ENCODE results near the gene SLC39A10.
"Not testable (repeated sequence)": the region's sequence is repeated elsewhere in the genome, so short reads cannot be mapped to it uniquely, and the experiment has no call there.

SLC39A10 gene

DNA sequence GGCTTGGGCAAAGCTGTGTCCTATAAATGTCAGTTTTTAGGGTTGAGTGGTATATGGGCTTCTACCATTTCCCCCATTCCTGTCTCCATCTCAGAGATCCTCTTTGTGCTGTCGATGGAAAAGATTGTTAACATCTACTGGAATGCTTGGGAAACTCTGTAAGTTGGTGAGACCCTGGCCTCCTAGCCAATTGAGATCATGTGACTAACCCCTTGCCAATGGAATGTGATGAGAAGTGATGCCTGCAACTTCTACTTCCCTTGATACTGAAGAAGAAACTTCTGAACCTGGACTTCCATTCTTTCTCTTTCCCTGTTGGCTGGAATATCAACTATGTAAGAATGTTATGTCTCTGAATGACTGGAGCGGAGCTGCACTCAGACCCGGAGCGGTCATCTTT is 14.5 kb downstream of the SLC39A10 start:
- DNase-seq (ENCODE audit: low spot score), result no peak

DNA sequence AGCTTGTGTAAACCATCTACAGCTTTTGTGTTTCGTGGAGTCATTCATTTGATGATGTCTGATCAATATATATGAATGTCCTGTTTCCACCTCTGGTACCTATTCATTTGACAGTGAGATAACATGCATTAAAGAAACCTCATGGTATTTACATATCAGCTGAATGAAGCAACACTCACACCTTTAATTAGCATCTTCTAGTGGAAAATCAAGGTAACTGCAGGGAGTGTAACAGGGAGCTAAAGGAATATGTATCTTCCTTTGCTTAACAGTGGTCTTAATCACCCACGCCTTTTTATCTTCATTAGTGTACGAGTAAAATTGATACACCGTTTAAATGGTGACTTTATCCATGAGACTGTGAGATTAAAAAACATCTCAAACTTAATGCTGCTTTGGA is 15.6 kb downstream of the SLC39A10 start:
- no peak for DNase-seq (ENCODE audit: low spot score)

DNA sequence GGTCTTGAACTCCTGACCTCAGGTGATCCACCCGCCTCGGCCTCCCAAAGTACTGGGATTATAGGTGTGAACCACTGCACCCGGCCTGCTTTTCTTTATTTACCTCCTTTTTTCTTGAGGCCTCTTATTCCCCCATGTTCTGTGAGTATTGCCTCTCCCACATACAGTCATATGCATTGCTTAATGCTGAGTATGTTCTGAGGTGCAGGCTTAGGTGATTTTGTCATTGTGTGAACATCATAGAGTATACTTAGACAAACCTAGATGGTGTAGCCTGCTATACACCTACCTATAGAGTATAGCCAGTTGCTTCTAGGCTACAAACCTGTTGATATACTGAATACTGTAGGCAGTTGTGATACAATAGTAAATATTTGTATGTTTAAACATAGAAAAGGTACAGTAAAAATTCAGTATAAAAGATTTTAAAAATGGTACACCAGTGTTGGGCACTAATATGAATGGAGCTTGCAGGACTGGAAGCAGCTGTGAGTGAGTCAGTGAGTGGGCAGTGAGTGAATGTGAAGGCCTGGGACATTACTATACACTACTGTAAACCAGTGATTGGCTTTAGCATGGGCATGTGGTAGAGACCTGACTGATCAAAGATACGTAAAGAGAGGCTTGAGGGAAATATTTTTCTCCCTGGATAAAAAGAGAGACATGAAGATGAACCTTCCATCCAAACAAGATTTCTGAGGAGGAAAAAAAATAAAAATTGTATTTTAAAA is 17.6 kb downstream of the SLC39A10 start:
- no peak for DNase-seq (ENCODE audit: low spot score)

DNA sequence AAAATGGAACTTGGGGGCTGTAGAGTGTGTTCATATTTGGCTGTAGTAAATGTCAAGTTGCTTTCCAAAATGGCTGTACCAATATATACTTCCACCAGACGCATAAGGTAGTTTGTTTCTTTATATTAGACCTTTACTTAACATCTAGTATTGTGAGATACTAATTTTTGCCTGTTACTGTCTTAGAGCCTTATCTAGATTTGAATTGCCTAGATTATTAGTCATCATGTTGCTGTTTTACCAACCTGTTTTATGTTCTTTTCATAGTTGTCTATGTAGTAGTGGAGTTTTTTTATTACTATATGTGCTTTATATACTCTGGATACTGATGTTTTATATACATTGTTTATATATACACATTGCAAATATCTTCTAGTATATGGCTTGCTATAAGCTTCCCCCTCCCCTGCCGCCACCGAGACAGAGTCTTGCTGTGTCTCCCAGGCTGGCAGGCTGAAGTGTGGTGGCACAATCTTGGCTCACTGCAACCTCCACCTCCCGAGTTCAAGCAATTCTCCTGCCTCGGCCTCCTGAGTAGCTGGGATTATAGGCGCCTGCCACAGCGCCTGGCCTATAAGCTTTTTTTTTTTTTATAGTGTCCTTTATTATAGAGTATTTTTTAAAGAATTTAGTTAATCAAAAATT is 18.9 kb downstream of the SLC39A10 start:
- DNase-seq (ENCODE audit: low spot score), result no peak

DNA sequence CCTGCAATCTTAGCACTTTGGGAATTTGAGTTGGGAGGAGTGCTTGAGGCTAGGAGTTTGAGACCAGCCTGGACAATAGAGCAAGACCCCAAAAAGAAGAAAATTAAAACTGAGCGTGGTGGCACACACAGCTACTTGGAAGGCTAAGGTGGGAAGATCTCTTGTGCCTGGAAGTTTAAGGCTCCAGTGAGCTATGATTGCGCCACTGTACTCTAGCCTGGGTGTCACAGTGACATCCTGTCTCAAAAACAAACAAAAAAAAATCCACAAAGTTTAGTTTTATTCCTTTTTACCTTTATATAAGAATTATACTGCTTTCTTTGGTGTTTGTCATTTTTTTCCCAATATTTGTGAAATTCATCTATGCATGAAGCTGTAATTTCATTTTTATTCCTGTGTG is 20.3 kb downstream of the SLC39A10 start:
- DNase-seq (ENCODE audit: low spot score), result no peak

DNA sequence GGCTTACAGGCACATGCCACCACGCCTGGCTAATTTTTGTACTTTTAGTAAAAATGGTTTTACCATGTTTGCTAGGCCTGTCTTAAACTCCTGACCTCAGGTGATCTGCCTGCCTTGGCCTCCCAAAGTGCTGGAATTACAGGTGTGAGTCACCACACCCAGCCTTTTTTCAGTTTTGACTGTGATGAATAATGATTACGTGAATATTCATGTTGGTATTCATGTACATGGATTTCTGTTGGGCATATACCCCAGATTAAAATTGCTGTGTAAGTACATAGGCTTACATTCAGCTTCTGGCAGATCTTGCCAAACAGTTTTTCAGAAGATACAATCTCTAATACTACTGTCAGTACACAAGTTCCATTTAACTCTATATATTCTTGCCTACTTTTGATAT is 20.9 kb downstream of the SLC39A10 start:
- DNase-seq (ENCODE audit: low spot score), result no peak

DNA sequence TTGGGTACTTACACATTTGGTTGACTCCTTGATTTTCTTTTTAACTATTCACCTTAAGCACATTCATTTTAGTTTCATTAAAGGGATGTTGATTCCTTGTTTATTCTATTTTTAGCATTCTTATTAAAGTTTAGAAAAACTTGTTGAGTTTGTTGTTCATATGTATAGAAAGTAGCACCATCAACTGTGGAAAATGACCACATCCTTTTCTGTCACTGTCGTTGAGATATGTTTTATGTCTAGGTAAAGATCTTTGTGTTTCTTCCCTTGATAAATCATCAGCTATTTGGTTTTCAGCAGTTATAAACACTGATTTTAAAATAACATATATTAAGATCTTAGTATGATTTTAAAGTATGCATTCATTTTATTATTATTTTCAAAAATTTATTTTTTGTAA is 25.1 kb downstream of the SLC39A10 start:
- no peak for DNase-seq (ENCODE audit: low spot score)

DNA sequence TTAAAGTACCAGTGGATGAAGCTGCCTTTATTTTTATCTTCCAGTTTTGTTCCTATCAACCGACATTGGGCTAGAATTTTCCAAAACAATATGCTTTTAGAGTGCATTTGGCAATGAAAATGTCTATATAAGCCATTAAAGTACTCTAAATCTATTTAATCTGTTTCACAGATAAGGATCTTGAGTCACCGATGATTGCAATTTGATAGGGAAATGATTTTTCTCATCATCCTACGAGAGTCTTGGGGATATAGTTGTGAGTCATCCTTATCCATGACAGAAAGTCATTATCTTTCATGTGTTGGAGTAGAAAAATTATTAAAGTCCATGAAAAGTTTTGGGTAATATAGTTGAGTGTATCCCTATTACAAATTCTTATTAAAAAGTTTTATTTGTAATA is 26.1 kb downstream of the SLC39A10 start:
- no peak for DNase-seq (ENCODE audit: low spot score)

DNA sequence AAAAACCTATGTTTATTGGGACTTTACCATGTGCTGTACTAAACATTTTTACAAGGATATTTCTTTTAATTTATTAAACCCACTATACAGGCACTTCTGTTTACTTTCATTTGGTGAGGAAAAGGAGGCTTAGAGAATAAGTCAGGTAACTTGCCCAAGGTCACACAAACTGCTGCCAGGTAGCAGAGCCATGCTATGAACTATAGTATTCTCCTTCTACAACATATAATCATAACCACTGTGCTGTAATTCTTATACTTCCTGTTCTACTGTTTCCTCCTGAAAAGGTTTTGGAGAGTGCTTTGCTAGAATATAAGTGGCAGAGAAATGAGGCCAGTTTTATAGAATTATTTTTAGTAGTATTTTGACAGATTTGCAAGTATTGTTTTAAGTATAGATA is 29.5 kb downstream of the SLC39A10 start:
- no peak for DNase-seq (ENCODE audit: low spot score)

DNA sequence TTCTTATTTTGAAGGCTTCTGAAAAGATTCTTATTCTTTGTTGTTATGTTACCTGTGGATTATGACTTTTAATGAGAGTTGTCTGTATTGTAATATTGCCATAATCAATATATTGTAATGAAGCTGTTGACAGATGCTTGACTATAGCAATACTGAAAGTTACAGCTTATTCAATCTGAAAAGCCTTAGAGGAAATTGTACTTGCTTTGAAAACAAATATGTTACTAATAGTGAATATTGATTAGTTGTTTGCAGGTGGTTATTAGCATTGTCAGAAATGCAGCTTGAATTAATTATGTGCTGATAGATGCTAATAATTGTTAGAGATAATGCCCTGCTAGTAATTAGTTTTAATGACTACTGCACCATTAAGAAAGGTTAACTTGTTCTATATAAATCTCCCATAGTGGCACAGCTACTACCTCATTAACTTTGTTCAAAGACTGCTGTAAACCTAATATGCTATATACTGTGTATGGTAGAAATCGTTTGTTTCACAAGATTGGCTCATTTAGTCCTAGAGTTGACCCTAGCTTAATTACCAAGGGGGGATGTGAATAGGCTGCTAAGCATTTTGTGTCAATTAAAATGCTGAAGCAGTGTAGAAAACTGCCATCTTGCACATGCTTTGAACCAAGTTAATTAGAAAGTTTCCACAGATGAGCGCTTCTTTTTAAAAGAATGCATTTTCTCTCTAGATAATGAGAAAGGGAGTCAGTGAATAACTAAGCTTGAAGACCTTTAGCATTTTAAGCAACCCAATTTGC is 30.5 kb downstream of the SLC39A10 start:
- DNase-seq (ENCODE audit: low spot score), result no peak

DNA sequence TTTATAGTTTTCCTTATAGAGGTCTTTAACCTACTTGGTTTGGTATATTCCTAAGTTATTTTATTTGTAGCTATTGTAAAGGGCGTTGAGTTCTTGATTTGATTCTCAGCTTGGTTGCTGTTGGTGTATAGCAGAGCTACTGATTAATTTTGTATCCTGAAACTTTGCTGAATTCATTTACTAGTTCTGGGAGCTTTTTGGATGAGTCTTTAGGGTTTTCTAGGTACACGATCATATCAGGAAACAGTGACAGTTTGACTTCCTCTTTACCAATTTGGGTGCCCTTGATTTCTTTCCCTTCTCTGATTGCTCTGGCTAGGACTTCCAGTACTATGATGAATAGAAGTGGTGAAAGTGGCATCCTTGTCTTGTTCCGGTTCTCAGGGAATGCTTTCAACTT is 35.5 kb downstream of the SLC39A10 start:
- not testable (repeated sequence) for DNase-seq (ENCODE audit: low spot score)

DNA sequence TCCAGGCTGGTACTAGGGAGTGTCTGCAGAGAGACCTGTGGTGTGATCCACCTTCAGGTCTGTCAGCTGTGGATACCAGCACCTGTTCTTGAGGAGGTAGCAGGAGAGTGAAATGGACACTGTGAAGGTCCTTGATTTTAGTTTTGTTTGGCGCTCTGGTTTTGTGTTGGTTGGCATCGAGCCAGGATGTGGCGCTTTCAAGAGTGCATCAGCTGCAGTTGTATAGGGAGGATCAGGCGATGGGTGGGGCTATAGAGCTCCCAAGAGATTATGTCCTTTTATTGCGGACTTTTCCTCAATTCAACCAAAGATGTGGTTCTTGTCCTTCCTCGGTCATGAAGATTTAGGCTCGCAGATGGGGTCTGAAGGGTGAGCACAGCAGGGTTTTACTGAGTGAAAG is 37.5 kb downstream of the SLC39A10 start:
- DNase-seq (ENCODE audit: low spot score), result no peak

DNA sequence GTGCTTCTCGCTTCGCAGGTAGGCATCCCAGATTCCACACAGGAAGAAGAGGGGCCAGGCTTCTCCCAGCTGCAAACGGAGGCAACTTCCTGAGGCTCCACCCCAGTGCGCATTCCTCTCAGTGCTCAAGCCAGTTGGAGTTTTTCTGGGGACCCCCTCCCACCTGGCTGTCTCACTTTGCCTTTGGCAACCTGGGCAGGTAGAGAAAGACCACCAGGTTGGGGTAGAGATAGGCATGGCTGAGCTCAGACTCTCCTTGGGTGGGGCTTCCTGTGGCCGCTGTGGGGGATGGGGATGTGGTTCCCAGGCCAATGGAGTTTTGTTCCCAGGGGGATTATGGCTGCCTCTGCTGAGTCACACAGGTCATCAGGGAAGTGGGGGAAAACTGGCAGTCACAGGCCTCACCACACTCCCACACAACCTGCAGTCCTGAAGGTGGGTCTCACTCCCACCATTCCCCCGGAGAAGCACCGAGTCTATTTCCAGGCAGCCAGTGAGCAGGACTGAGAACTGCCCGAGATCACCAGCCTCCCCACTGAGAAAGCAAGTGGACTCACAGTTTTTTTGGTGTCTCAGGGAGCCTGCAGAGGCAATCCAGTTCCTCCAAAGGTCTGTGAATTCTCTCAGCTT is 38.1 kb downstream of the SLC39A10 start:
- no peak for DNase-seq (ENCODE audit: low spot score)

DNA sequence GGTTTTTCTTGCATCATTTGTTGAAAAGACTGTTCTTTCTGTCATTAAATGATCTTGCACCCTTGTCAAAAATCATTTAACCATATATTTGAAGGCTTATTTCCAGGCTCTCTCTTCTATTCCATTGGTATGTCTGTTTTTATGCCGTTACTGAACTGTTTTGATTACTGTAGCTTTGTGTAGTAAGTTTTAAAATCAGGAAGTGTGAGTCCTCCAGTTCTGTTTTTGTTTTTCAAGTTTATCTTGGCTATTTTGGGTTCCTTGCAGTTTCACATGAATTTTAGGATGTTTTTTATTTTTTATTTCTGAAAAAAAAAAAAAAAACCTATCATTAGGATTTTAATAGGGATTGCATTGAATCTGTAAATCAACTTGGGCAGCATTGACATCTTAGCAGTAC is 39.0 kb downstream of the SLC39A10 start:
- no peak for DNase-seq (ENCODE audit: low spot score)

DNA sequence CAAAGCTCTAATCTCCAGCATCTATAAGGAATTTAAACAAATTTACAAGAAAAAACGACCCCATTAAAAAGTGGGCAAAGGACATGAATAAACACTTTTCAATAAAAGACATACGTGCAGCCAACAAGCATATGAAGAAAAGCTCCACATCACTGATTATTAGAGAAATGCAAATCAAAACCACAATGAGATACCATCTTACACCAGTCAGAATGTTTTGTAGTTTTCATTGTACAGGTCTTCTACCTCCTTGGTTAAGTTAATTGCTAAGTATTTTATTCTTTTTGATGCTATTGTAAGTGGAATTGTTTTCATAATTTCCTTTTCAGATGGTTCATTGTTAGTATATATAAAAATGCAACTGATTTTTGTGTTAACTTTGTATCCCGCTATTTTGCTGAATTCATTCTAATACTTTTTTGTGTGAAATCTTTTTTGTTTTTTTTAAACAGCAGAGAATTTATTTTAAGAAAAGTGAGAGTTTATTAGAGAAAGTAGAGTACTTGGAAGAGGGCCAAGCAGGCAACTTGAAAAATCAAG is 40.7 kb downstream of the SLC39A10 start:
- no peak for DNase-seq (ENCODE audit: low spot score)

DNA sequence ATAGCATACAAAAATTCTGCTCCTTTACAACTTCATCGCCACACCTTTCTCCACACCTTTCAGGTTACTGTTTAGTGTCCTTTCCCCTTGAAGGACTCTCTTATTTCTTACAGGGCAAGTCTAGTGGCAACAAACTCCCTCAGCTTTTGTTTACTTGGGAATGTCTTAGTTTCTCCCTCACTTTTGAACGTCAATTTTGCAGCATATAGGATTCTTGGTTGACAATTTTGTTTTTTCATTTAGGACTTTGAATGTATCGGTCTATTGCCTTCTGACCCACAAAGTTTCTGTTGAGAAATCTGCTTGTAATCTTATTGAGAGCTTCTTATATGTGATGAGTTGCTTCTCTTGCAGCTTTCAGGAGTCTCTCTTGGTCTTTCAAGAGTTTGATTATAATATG is 43.5 kb downstream of the SLC39A10 start:
- no peak for DNase-seq (ENCODE audit: low spot score)

DNA sequence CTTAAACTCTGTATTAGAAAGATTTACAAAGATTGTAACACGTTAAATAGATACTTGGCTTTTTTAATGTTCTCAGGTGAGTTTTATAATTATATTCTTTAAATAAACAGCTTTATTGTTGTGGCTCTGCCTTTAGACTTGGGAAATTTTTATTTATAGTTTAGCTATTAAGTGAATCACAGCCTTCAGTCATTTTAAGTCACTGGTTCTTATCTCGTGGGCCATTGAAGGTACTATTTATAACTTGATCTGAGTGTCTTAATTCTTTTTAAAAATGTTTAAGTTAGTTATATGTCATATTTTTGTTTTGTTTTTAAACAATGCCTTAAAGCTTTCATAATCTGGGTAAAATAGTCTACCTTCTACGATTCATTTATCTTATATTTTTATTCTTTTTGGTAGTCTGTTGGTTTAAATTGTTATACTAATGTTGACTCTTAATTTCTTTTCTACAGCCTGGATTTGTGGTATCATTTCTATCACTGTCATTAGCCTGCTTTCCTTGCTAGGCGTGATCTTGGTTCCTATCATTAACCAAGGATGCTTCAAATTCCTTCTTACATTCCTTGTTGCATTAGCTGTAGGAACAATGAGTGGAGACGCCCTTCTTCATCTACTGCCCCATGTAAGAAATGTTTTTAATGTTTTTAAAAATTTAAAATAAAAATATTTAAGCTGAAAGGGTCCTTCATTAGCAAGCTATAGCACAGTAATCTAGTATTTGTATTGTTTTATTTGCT is 49.3 kb downstream of the SLC39A10 start:
- DNase-seq (ENCODE audit: low spot score), result peak; percentile 4

DNA sequence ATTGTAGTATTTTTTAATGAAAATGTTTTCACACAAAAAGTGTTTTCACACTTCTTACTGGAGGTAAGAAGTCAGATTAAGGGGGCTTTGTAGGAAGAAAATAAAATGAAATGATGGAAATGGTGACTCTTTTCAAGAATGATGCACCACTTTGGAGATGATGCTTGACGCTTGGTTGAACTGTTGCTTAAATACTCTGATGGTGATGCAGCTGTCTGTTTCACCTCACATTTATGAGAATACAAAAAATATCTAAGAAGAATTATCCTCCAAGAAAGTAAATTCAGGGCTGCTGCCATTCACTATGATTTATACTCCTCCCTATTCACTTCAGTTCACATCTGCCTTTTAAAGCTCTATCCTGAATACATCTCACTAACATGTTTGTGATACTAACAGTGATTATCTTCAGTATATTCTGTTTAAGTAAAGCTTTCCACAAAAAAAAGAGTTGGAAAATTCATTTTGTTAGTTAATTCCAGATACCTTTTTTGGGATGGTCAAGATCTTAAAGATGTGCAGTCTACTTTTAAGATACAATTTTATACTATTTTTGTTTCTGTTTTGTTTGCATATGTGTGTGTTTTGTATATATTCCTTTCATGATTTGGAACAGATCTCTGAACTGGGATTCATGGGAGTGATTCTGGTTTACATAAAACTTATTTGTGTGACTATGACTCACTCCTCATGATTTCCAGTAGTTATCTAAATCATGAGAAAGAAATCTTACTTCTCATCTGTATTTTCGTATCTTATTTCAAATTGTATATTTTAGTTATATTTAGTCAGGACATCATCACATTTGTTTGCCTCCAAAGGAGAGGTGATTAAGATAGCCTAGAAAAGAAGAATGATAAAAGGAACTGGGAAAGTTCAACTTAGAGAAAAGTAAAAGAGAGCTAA is 53.1 kb downstream of the SLC39A10 start:
- DNase-seq (ENCODE audit: low spot score), result peak; percentile 38

DNA sequence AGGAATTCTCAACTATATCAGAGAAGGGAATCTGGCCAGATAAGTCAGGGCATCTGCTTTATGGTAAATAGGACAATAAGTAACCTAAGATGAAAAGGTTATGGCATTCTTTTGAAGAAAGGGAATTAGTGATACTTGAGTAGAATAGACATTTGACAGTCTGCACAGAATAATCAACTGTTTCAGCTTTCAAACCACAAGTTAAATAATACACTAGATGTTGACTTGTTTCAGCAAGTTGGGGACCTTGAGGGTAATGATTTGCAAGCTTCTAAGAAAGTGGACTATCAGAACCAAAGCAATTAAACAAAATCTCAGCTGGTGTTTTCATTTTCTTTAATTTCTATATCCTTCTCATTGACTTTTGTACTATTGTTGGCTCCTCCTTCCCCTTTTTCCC is 54.5 kb downstream of the SLC39A10 start:
- DNase-seq (ENCODE audit: low spot score), result no peak

DNA sequence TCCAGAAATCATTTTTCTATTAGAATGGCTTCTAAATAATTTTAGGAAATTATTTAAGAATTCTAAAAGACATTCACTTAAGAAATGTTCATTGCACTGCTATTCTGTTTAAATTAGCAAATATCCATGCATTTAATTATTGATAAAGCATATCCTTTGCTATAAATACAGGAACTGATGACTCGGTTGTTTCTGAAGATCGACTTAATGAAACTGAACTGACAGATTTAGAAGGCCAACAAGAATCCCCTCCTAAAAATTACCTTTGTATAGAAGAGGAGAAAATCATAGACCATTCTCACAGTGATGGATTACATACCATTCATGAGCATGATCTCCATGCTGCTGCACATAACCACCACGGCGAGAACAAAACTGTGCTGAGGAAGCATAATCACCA is 59.4 kb downstream of the SLC39A10 start:
- no peak for DNase-seq (ENCODE audit: low spot score)

DNA sequence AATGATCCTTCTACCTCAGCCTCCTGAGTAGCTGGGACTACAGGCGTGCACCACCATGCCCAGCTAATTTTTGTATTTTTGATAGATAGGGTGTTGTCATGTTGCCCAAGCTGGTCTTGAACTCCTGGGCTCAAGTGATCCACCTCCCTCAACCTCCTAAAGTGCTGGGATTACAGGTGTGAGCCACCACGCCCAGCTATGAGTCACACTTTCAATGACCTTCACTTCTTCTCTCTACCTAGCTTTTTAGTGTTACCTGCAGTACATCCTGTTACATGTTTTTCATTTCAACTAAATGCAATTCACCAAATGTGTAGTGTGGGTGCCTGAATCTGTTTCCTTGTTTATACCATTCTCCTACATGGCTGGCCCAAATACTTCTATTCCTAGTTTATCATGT is 64.0 kb downstream of the SLC39A10 start:
- no peak for DNase-seq (ENCODE audit: low spot score)
